RKO (cell line): ENCODE measurements around the gene TESK2.
"Not testable (repeated sequence)": the region's sequence is repeated elsewhere in the genome, so short reads cannot be mapped to it uniquely, and the experiment has no call there.

ENCODE experiments used
- DNase-seq: peaks from one replicate; pipeline ENCODE4 v3.0.0-alpha.2; 2016; ENCODE audit warnings: low spot score

Gene TESK2

DNA sequence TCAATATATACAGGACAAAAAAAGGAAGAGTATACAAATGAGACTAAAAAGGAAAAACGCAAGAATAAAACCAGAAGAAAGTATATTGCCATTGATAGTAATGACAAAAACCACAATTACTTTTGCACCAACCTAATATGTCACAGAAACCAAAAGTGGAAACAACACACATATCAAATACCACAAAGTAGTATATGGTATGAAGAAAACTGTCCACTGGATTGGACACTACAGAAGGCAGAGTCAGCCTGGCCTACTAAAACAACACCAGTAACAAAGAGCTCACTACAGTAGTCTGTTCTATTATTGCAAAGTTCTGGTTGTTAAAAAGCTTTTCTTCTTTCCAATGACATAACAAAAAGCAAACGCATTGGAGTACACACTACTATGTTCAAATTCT is 17.7 kb downstream of the TESK2 start:
- DNase-seq: no peak

DNA sequence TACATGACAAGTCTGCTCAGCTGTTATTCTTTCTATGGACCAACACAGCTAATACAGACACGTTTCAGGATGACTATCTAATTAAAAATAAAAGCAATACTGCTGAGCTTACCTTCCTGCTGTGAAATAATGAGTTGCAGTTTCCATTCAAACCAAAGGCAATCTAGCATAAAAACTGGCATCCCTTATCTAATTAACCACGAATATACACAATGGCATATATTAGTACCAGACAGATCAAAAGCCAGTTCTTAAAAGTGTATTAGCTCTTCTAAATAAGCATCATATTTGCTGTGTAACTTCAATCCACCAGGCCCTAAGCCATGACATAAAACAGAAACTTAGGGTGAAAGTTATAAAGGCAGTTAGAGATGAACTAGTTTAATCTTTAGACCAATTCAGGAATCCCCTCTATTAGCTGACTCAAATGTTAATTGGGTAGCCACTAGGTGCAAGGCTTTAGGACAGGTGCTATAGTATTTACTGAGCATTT is 20.6 kb downstream of the TESK2 start:
- DNase-seq: no peak

DNA sequence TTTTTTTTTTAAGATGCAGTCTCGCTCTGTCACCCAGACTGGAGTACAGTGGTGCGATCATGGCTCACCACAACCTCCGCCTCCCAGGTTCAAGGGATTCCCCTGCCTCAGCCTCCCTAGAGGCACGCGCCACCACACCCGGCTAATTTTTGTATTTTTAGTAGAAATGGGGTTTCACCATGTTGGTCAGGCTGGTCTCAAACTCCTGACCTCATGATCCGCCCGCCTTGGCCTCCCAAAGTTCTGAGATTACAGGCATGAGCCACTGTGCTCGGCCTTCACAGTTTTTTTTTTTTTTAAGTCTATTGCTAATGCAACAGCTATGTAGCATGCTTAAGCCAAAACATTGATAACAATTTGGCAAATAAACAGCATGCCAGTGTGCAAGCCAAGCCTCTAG is 23.6 kb downstream of the TESK2 start:
- not testable (repeated sequence) for DNase-seq

DNA sequence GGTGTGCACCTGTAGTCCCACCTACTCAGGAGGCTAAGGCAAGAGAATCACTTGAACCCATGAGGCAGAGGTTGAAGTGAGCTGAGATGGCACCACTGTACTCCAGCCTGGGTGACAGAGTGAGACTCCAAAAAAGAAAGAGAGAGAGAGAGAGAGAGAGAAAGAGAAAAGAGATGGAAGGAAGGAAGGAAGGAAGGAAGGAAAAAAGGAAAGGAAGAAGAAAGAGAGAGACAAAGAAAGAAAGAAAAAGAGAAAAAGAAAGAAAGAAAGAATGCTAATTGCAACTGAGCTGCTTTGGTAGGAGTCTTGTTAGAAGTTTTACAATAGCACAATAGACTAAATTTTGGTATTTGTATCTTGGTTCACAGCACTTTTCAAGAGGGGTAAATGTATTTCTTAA is 25.7 kb downstream of the TESK2 start:
- DNase-seq: no peak

DNA sequence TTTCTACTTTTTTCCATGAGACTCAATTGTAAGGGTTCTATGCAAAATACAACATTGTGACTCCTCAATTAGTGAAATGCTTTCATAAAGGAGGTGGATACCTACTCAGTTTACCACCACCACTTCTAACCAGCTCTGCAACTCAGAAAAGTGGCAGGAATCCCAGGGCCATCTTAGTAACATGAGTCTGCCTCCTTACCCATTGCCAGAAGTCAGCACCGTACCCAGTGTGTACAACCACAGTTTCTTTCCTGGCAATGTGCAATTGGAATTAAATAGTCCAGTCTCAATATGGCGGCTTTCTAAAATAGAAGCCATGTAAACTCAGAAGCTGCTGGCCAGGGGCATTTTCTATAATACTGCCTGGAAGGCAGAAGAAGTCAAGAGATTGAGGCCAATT is 32.1 kb downstream of the TESK2 start:
- DNase-seq: no peak

DNA sequence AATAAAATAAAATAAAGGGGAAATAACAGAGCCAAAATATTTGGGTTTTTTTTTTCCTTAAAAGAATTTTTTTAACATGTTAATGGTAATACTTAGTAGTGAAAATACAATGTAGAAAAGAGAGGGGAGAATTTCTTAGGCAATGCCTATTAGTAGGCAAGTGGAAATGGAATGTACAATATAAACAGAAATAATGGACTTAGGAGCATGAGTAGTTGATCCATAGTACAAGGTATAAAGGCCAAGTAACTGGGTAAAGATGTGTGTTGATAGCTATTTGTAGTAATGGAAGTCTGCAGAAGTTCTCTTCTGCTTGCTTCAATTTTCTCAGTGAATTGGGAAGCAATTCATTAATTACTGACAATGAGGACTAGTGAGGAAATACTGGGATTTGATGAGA is 34.4 kb downstream of the TESK2 start:
- no peak for DNase-seq

DNA sequence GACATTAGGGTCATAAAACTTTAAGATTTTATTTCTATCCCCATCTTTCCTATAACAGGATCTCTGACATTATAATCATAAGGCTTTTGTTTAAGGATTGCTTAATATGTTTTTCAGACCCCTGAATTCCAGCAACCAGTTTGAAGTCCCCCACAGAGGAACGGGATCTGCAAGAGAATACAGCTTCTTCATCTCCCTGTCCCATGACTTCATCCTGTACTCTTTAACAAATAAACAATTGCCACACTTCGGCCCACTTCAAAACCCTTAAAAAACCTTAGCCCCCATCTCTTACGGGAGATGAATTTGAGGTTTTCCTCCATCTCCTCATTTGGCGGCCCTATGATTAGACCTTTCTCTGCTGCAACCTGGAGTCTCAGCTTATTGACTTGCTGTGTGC is 35.8 kb downstream of the TESK2 start:
- no peak for DNase-seq

DNA sequence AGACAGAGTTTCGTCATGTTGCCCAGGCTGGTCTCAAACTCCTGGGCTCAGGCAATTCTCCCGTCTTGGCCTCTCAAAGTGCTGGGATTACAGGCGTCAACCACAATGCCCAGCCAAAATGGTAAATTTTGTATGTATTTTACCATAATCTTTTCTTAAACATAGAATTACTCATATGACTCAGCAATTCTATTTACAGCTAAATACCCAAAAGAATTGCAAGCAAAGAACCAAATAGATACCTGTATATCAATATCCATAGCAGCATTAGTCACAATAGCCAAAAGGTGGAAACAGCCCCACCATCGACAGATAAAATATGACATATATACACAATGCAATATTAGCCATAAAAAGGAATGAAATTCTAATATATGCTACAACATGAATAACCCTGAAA is 36.5 kb downstream of the TESK2 start:
- no peak for DNase-seq

DNA sequence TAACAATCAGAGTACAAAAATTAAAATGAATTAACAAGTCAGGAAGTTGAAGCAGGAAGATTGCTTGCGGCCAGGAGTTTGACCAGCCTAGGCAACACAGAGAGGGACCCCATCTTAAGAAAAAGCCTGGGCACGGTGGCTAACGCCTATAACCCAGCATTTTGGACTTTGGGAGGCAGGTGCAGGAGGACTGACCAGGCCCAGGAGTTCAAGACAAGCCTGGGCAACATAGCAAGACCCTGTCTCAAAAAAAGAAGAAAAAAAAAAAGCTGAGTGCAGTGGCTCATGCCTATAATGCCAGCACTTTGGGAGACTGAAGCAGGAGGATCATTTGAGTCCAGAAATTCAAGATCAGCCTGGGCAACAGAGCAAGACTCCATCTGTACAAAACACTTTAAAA is 38.5 kb downstream of the TESK2 start:
- no peak for DNase-seq

DNA sequence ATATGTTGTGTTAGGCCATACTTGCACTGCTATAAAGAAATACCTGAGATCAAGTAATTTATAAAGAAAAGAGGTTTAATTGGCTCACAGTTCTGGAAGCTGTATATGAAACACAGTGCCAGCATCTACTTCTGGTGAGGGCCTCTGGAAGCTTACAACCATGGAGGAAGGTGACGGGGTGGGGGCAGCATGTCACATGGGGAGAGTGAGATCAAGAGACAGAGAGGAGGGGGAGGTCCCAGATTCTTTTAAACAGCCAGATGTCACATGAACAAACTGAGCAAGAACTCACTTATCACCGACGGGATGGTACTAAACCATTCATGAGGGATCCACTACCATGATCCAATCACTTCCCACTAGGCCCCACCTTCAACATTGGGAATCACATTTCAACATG is 42.6 kb downstream of the TESK2 start:
- no peak for DNase-seq

DNA sequence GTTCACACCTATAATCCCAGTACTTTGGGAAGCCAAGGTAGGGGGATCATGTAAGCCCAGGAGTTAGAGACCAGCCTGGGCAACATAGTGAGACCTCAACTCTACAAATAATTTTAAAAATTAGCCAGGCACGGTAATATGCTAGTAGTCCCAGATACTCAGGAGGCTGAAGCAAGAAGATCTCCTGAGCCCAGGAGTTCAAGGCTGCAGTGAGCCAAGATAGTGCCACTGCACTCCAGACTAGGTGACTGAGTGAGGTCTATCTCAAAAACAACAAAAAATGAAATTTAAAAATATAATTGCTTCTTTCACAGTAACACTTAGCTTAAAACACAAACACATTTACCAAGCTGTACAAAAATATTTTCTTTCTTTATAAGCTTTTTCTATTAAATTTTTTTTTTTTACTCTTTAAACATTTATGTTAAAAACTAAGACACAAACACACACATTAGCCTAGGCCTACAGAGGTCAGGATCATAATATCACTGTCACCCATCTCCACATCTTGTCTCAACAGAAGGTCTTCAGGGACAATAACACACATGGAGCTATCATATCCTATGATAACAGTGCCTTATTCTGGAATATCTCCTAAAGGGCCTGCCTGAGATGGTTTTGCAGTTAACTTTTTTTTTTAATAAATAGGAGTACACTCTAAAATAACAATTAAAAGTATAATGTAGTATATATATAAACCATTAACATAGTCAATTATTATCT is 43.9 kb downstream of the TESK2 start:
- no peak for DNase-seq

DNA sequence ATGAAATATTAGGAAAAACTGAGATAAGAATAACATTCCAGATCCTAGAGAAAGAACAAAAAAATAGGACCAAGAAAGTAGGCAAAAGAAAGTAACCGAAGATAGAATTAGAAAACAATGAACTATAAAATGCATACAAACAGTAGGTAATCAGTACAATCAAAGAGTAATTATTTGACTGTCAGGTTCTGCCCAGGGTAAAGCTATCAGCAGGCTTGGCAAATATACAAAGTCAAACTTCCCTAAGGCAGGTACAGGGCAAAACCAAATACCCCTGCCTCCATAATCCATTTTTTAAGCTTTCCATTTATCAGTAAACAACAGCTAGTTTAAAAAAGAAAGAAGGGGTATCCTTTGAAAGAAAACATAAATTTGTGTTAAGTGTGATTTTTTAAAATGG is 44.4 kb downstream of the TESK2 start:
- DNase-seq: no peak

DNA sequence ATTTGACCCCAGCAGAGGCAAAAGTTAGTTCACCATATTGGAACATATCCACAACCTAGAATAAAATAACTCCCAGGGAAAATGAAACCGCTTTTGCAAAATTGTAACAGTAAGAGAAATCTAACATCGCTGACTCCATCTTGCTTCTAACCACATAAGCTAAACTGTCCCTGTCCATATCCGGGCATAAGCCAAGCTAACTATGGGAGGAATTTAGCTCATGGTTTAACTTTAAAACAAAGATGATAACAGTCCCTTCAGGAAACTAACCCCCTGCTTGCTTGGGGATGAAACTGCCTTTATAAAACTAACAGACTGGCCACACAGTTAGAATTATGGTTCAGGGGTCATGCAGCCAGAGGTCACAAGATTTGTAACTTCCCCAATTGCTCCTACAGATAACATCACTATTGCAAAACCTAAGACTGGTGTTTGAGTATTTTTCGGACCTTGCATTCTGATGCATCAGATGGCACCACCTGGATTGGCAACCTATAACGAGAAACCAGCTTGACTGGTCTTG is 46.3 kb downstream of the TESK2 start:
- no peak for DNase-seq

DNA sequence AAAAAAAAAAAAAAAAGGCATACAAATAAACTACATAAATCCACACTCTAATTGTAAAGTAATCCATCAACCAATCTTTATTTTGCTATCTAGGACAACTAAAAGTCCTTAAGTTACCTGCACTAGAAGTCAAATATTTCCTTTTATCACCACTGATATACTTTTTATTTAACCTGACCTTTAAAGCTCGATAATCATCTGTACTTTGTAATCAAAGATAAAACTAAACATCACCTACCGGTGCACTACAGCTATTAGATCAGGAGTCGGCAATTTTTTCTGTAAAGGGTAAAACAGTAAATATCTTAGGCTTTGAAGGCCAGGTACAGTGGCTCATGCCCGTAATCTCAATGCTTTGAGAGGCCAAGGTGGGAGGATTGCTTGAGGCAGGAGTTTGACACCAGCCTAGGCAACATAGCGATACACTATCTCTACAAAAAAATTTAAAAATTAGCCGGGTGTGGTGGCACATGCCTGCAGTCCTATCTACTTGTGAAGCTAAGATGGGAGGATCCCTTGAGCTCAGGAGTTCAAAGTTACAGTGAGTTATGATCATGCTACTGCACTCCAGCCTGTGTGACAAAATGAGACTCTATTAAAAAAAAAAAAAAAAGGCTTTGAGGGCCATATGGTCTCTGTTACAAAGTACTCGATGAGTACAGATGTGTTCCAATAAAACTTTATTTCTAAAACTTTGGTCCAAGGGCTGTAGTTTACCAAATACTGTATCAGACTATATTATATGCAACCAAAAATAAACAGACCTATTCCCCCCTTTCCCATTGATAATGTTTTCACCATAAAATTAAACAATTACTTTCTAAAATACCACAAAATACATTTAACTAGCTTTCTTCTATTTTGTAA is 47.1 kb downstream of the TESK2 start:
- DNase-seq: no peak

DNA sequence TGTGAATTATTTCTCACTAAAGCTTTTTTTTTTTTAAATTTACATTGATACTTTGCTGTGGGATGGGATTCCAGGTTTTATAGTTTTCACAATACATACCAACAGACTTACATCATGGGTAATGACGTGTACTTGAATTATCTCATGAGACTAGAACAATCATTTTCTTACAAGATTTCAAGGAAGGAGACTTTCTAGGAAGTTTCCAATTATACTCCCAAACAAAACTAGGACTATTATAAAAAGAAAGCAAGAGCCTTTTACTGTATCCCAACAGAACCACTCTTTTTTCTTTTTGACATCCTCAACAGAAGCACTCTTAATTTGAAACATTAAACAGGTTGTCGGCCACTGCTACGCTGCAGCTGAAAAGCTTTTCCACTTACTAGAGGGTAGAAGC is 48.7 kb downstream of the TESK2 start:
- DNase-seq: no peak

DNA sequence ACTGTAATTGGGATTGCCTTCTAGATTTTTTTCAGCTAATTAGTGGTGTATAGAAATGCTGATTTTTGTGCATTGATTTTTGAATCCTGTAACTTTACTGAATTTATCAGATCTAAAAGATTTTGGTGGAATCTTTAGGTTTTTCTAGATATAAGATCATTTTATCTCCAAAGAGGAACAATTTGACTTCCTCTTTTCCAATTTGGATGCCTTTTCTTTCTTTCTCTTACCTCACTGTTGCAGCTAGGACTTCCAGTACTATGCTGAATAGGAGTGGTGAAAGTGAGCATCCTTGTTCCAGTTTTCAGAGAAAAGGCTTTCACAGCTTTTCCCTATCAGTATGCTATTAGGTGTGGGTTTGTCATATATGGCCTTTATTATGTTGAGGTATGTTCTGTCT is 53.6 kb downstream of the TESK2 start:
- no peak for DNase-seq

DNA sequence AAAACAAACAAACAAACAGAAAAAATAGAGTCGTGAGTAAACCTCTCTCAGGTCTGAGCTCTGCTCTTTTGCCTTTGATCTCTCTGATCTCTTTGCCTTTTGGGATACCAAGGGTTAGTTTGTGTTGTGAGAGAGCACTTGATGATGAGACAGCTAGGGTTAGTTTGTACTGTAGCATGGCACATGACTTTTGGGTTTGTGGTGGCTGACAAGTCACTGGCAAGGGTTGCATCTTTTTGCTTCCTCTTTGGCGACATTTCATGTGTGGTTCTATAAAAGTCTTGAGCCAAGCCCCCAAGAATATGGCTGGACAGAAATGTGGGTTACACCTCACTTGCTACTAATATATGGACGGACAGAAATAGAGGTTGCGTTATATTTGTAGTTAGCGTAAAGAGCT is 60.5 kb downstream of the TESK2 start:
- DNase-seq: no peak

DNA sequence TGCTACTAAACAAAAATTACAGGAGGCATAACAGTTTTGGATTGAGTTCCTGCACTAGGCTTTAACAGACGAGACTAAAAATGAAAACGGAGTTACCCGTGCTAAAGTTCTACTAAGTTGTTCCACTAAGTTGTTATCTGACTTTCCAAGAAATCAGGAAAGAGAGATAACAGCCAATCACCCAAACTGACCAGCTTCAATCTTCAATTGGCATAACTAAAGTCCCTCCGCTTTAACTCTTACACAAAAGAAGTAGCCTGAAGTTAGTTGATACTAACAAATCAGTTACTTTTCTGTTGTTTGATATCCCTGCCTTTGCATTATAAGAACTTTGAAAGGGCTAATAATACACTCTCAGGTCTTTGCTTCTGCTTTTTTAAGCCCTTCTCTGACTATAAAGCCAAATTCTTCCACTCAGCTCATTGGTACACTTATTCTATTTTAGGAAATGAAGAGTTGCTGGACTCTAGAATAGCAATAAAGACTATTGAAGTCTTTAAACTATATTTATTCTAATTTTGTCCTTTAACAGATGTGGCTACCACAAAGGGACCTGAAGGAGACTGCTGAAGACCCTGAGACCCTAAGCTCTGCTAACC is 61.3 kb downstream of the TESK2 start:
- no peak for DNase-seq

DNA sequence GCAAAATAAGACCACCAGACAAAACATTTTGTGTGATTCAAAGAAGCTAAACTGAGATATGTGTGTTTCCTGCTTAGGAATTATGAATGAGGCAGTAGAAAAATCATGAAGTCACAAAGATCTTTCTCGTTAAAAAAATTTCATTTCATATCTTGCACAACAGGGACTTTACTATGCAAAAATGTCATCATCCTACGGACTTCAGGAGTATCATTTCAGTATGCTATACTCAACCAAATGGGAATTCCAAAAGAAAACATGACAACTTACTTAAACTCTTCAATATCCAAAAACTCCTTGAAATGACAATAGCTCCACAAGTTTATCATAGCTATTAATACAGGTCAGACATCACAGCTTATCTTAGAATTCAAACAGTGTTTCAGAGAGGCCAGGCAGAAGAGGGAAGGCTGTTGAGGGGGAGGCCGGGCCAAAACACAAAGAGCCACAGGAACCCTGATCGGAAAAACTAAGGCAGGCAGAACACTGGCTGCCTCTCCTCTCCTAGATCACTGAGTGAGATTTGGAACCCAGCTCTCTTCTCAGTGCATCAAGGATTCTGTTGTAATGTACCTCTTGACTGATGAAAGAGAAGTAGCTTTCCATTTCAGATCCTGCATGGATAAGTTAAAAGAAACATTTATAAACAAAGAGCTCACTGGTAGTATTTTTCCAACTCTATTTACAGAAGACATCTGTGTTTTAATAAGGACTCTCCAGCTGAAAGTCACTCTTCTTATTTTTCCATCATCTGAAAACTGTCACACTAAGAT is 66.9 kb downstream of the TESK2 start:
- DNase-seq: no peak

DNA sequence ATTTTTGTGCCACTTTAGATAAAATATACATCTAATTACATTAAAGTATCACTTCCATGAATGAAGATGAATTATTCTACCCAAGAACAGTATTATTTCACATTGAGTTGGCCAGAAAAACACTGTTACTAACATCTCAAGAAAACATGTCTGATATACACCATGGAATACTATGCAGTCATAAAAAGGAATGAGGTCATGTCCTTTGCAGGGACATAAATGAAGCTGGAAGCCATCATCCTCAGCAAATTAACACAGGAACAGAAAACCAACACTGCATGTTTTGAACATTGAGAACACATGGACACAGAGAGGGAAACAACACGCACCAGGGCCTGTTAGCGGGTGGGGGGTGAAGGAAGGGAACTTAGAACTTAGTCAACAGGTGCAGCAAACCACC is 69.0 kb downstream of the TESK2 start:
- no peak for DNase-seq

DNA sequence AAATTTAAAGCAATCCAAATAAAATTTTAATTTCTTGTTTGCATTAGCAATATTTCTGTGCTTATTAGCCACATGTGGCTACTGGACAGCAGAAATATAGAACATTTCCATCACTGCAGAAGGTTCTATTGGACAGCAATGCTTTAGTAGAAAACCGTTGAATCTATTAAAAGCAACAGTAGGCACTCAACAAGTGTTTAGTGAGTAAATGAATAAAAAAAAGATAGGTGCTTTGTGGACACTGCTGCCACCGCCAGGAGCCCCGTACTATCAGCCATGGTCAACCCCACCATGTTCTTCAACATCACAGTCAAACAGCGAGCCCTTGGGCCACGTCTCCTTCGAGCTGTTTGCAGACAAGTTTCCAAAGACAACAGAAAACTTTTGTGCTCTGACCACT is 76.2 kb downstream of the TESK2 start:
- DNase-seq: no peak

DNA sequence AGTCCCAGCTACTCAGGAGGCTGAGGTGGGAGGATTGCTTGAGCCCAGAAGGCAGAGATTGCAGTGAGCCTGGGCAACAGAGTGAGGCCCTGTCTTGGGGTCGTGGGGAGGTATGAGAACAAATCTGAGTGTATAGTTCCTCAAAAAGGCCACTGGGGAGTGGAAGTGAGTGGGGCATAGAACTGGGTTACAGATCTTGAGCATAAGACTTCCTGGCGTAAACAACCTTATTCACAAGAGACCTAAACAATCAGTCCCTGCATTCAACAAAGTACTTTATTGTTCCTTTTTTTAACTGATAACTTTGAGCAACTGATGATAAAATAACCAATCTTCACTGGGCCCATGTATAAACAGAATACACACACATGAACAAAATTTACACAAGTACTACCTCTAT is 78.1 kb downstream of the TESK2 start:
- no peak for DNase-seq
